ENCODE results near the gene PHOX2B.

DNA sequence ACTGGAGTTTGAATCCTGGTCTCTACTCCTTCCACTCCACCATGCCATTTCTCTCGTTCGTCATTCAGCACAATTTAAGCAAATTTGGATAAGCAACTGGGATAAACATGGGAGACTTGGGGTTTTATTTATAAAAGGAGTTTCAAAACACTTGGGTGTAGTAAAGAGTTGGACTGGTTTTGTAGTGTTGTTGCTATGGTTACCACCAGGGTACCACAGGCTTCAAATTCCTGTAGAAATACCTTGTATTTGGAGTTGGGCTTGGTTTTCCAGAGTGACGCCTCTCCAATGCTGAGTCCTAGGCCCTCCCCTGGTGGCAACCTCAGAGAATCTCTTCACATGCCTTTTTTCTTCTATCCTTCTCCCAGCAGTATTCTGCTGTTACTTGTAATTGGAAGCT is 27.9 kb upstream of the PHOX2B start:
- no peak for TF ChIP-seq CTCF (IDR thresholded peaks at IDR 0.05; ENCODE audit: low read depth, low read length, poor library complexity, severe bottlenecking)
- TF ChIP-seq EZH2phosphoT487 (IDR thresholded peaks at IDR 0.05; ENCODE audit: borderline replicate concordance, low read length) = no peak
